Stomach (tissue), 9 donors: Measurements from ENCODE around the gene CACNG4. TPM values are rescaled to one million over a fixed set of nuclear protein-coding genes. Genes with fewer than 3 reads are reported as not detected.

Experiments used
- DNase-seq, 2 donors: peaks; one replicate each; pipeline versions ENCODE4 v3.0.0 to v3.0.0-alpha.2; 2013 to 2019
- H3K27ac ChIP-seq, 5 donors: fragments of 200-600 bp in 4 of 5; sonication (generic) in 4 of 5; one replicate each; pipeline ENCODE4 v1.5.1; 2013 to 2019; ENCODE audit warnings: mild to moderate bottlenecking in 1 of 5, moderate library complexity in 1 of 5
- H3K27me3 ChIP-seq, 3 donors: fragments of 200-600 bp; sonication (generic); one replicate each; pipeline ENCODE4 v1.5.1; 2017 to 2019; ENCODE audit warnings: mixed run types in 1 of 3
- H3K36me3 ChIP-seq, 4 donors: fragments of 200-600 bp; sonication (generic); 1 replicate in 3 of 4; 2 replicates in 1 of 4; pipeline ENCODE4 v1.5.1; 2016 to 2019
- H3K4me1 ChIP-seq, 4 donors: fragments of 200-600 bp; sonication (generic); one replicate each; pipeline ENCODE4 v1.5.1; 2016 to 2019
- H3K4me3 ChIP-seq, 4 donors: fragments of 200-600 bp; sonication (generic) in 3 of 4; one replicate each; pipeline ENCODE4 v1.5.1; 2016 to 2019; ENCODE audit warnings: mild to moderate bottlenecking in 1 of 4
- H3K9me3 ChIP-seq, 4 donors: fragments of 200-600 bp; sonication (generic); one replicate each; pipeline ENCODE4 v1.5.1; 2016 to 2019
- EP300 ChIP-seq: sonication (generic); formaldehyde crosslinking; IDR thresholded peaks from one replicate; pipeline ENCODE4 v1.6.1; 2017; ENCODE audit warnings: antibody characterized with exemption
- POLR2A ChIP-seq, 4 donors: fragments of 450-650 bp; IDR thresholded peaks; one replicate each; pipeline ENCODE4 v1.6.1; 2016; ENCODE audit warnings: antibody characterized with exemption in 4 of 4, control low read depth in 2 of 4, mild to moderate bottlenecking in 1 of 4, moderate library complexity in 1 of 4
- POLR2AphosphoS5 ChIP-seq, 3 donors: sonication (generic); formaldehyde crosslinking; IDR thresholded peaks; one replicate each; pipeline ENCODE4 v1.6.1; 2016; ENCODE audit warnings: antibody characterized with exemption in 3 of 3
- WGBS, 5 donors: extraction: QIAGEN DNeasy Blood & Tissue Kit in 3 of 5; methylation state at CpG; one replicate each; pipeline versions ENCODE4 v1.1.5 to v1.1.7; 2013 to 2018; 5-methylcytosine and 5-hydroxymethylcytosine counted together
- intact Hi-C: fragments of 100-400 bp; cut with DNase I; formaldehyde crosslinking; loops from one replicate; pipeline ENCODE4 v1.15.1; 2023; ENCODE audit warnings: low total_unique reads
- polyA plus RNA-seq, 3 donors: library from polyadenylated mRNA; stranded (reverse); fragments of 200-250 nt; gene quantifications; one replicate each; pipeline ENCODE4 v1.2.3, GENCODE V29; 2013
- total RNA-seq, 5 donors: library from RNA; depleted of rRNA; stranded (reverse); fragments of >200 nt; gene quantifications; one replicate each; pipeline versions ENCODE4 v1.1.0 to v1.2.3, GENCODE V29; 2014 to 2016
- TF ChIP-seq, protein P1 (sequence below), 7 experiments: fragments of 450-650 bp in 4 of 7; fragments of 200-600 bp in 3 of 7; sonication (generic) in 3 of 7; IDR thresholded peaks; one replicate each; pipeline ENCODE4 v1.5.1; 2016 to 2019; ENCODE audit warnings: antibody characterized with exemption in 7 of 7, control low read depth in 2 of 7, mild to moderate bottlenecking in 1 of 7
- donor health status: healthy with polysubstance abuse.
- donor health status: Bipolar disorder and iron deficiency.
- donor health status: healthy.

Gene CACNG4
- total and polyA plus RNA-seq, 8 donors, result 0.15 to 8.8 (median 0.96) TPM; not detected in 2

DNA sequence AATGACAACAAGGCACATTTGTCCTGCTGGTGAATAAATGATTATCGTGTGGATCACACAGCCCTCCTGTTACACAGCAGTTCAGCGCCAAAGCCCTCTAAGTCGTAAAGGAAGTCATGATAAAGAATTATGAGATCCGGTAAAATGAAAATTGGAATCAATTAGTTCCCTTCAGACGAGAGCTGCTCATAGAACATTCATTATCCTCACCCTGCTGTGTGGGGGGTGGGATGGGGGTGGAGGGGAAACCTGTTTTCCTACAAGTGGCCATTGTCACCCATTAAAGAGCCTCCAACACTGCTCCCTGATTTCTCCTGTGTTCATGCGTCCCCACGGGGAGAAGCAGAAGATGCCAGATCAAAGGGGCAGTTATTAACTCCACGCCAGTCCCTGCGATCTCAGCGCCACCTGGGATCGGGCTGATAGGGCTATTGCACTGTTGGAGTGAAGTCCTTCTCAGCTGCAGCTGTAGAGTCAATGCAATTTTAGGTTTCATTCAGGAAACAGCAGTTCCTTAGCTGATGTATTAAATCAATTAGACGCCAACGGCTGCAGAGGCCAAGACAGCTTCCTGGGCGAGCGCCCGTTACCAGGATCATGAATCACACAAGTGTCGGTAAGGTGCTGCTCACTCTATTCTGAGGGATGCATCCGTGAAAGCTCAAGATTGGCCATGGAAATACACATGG is 19.2 kb upstream of the CACNG4 start:
- DNase-seq, result peak in 1 of 2 donors; percentile 45
- Histone ChIP-seq H3K27me3 (peaks cover 0 to 46% (median 5%) of the 10 kb centered on the region in 3 donors), H3K36me3 (no peaks in the 10 kb centered on the region), H3K27ac (no peak overlapping the region), H3K4me3 (no peak overlapping the region), H3K9me3 (no peaks in the 10 kb centered on the region), H3K4me1 (peaks cover 0 to 17% (median 7%) of the 10 kb centered on the region in 4 donors)
- WGBS, 5 donors, result 49 to 63% (median 58%) methylated on average over 18 of the region's 18 CpGs
- intact Hi-C loops, result no loop called here
- TF ChIP-seq EP300 (no peak), POLR2AphosphoS5 (IDR thresholded peaks at IDR 0.05) (no peak), POLR2A (IDR thresholded peaks at IDR 0.05) (no peak)
- TF ChIP-seq, protein P1, sequence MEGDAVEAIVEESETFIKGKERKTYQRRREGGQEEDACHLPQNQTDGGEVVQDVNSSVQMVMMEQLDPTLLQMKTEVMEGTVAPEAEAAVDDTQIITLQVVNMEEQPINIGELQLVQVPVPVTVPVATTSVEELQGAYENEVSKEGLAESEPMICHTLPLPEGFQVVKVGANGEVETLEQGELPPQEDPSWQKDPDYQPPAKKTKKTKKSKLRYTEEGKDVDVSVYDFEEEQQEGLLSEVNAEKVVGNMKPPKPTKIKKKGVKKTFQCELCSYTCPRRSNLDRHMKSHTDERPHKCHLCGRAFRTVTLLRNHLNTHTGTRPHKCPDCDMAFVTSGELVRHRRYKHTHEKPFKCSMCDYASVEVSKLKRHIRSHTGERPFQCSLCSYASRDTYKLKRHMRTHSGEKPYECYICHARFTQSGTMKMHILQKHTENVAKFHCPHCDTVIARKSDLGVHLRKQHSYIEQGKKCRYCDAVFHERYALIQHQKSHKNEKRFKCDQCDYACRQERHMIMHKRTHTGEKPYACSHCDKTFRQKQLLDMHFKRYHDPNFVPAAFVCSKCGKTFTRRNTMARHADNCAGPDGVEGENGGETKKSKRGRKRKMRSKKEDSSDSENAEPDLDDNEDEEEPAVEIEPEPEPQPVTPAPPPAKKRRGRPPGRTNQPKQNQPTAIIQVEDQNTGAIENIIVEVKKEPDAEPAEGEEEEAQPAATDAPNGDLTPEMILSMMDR (IDR thresholded peaks at IDR 0.05), result no peak

DNA sequence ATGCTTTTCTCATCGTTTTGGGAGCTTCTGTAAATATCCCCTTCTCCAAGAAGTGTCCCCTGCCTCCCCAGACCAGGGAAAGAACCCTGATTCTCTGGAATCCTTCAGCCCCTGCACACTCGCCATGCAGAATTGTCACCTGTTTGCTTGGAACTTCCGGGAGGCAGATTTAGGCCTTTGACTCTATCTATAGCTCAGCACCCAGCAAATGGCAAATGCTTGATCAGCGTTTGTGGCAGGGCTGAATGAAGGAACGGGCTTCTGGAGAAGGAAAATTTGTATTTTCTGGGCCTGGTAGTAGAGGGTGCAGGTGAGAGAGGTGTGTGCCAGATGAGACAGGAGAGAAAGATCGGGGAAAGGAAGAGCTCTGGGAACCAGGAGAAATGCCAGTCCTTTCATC is 18.3 kb upstream of the CACNG4 start:
- intact Hi-C loops, result no loop called here
- Histone ChIP-seq H3K4me3 (no peak overlapping the region), H3K27me3 (peaks cover 0 to 42% (median 5%) of the 10 kb centered on the region in 3 donors), H3K4me1 (peaks cover 0 to 19% (median 8%) of the 10 kb centered on the region in 4 donors), H3K36me3 (no peaks in the 10 kb centered on the region), H3K9me3 (no peaks in the 10 kb centered on the region), H3K27ac (no peak overlapping the region)
- no peak for DNase-seq
- WGBS, 5 donors, result 74 to 91% (median 87%) methylated on average over 6 of the region's 6 CpGs
- TF ChIP-seq, protein P1 (IDR thresholded peaks at IDR 0.05), result no peak
- TF ChIP-seq POLR2A (IDR thresholded peaks at IDR 0.05) (no peak), EP300 (no peak), POLR2AphosphoS5 (IDR thresholded peaks at IDR 0.05) (no peak)

DNA sequence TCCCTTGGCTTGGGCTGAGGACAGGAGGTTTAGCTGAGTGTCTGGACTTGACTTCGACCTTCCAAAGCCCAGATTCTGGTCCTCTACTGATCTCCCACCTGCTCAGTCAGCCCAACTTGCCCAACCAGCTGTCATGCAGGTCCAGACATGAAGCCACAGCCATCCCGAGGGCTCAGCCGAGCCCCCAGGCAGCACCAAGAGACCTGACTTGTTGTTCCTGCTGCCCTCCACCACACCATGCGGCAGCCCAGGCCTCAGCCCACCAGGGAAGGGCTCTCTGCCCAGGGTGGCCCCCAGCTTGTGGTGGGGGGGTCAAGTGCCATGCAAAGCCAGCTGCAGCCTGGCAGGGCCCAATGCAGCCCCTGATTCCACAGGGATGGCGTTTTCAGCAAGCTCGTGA is 17.2 kb upstream of the CACNG4 start:
- Histone ChIP-seq H3K27ac (no peak overlapping the region), H3K27me3 (peaks cover 0 to 42% (median 5%) of the 10 kb centered on the region in 3 donors), H3K4me1 (peaks cover 2 to 28% (median 18%) of the 10 kb centered on the region in 4 donors), H3K4me3 (no peak overlapping the region), H3K9me3 (no peaks in the 10 kb centered on the region), H3K36me3 (no peaks in the 10 kb centered on the region)
- intact Hi-C loops, result no loop called here
- DNase-seq, result no peak
- 78 to 88% (median 84%) methylated on average over 5 to 6 of the region's 6 CpGs for WGBS, 5 donors
- TF ChIP-seq EP300, result no peak
- TF ChIP-seq, protein P1 (IDR thresholded peaks at IDR 0.05), result no peak
- TF ChIP-seq POLR2A (IDR thresholded peaks at IDR 0.05), result no peak
- no peak for TF ChIP-seq POLR2AphosphoS5 (IDR thresholded peaks at IDR 0.05)

DNA sequence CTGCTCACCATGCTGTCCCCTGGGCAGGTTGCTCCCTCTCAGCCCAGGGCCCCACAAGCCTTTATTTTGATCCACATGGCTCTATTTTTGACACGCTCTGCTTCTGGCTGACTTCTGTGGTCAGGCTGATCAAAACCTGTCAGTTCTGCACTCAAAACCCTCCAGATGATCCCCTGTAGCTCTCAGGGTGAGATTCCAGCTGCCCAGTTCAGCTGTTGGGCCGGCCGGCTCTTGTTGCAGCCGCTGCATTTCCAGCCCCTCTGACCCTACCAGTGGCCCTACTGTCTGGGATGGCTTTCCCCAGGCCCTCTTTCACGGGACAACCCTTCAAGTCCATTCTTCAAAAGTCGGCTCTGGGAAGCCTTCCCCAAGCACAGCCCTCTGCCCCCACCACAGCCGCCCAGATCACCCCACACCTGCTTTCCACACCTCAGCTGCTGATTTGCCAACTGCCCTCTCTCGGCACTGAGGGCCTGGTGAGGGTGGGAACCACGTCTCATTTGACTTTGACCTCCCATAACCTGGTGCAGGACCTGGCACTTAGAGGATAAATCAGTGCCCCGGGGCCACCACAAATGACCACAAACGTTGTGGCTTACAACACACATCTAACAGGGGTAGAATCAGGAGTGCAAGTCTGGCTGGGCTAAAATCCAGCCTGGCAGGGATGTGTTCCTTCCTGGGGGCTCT is 16.3 kb upstream of the CACNG4 start:
- Histone ChIP-seq H3K4me1 (peaks cover 10 to 37% (median 23%) of the 10 kb centered on the region in 4 donors), H3K27ac (no peak overlapping the region), H3K27me3 (peaks cover 0 to 42% (median 5%) of the 10 kb centered on the region in 3 donors), H3K9me3 (no peaks in the 10 kb centered on the region), H3K36me3 (no peaks in the 10 kb centered on the region), H3K4me3 (no peak overlapping the region)
- intact Hi-C loops, result no loop called here
- DNase-seq, result no peak
- TF ChIP-seq EP300 (no peak), POLR2AphosphoS5 (IDR thresholded peaks at IDR 0.05) (no peak), POLR2A (IDR thresholded peaks at IDR 0.05) (no peak)
- TF ChIP-seq, protein P1 (IDR thresholded peaks at IDR 0.05), result no peak
- WGBS, 5 donors, result 79 to 89% (median 80%) methylated on average over 8 to 11 of the region's 11 CpGs
